Mucosa of stomach (tissue), 1 donor: ENCODE data around the gene SF3B5.
"Not testable (repeated sequence)": the region's sequence is repeated elsewhere in the genome, so short reads cannot be mapped to it uniquely, and the experiment has no call there.

ENCODE experiments used
- H3K27me3 ChIP-seq: one replicate; pipeline ENCODE4 v1.7.0; 2013; ENCODE audit warnings: mild to moderate bottlenecking, low read length; ENCODE audit not compliant: control insufficient read depth, insufficient read depth
- H3K36me3 ChIP-seq: one replicate; pipeline ENCODE4 v1.7.0; 2013; ENCODE audit warnings: low read length; ENCODE audit not compliant: control insufficient read depth, insufficient read depth
- H3K4me1 ChIP-seq: one replicate; pipeline ENCODE4 v1.7.0; 2013; ENCODE audit warnings: mild to moderate bottlenecking, low read length; ENCODE audit not compliant: control insufficient read depth, insufficient read depth
- H3K4me3 ChIP-seq: one replicate; pipeline ENCODE4 v1.7.0; 2013; ENCODE audit warnings: low read length
- H3K9ac ChIP-seq: one replicate; pipeline ENCODE4 v1.7.0; 2013; ENCODE audit warnings: mild to moderate bottlenecking, low read length, moderate library complexity
- H3K9me3 ChIP-seq: one replicate; pipeline ENCODE4 v1.7.0; 2013; ENCODE audit warnings: mild to moderate bottlenecking, low read length, moderate library complexity; ENCODE audit not compliant: control insufficient read depth
- donor health status: Pancreatic carcinoma.

The SF3B5 gene

GRCh38 chr6:144055121-144055931 lies 40.0 kb downstream of the SF3B5 start:
- no peak overlapping the region for H3K9ac ChIP-seq
- no peaks in the 10 kb centered on the region for H3K9me3 ChIP-seq
- H3K4me3 ChIP-seq: no peak overlapping the region
- H3K4me1 ChIP-seq: no peaks in the 10 kb centered on the region
- H3K27me3 ChIP-seq: no peaks in the 10 kb centered on the region
- no peaks in the 10 kb centered on the region for H3K36me3 ChIP-seq

DNA sequence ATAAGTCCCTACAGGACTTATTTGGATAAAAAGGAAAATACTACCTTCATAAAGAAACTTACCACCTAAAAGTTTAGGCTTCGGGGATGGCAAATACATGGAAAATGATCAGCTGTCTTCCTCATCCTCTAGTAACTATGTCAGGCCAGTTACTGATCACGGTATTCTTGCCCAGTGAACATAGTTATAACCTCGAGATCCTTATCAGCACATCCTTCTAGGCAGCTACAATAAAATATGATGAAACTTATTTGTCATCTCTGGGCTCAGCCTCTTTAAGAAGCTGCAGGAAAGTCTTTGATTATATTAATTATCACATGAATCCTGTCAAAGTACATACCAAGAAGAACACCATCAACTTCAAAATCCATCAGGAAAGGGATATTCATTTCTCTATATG lies 41.8 kb downstream of the SF3B5 start:
- no peaks in the 10 kb centered on the region for H3K27me3 ChIP-seq
- H3K4me1 ChIP-seq: no peaks in the 10 kb centered on the region
- H3K36me3 ChIP-seq: no peaks in the 10 kb centered on the region
- no peak overlapping the region for H3K4me3 ChIP-seq
- H3K9ac ChIP-seq: no peak overlapping the region
- no peaks in the 10 kb centered on the region for H3K9me3 ChIP-seq

DNA sequence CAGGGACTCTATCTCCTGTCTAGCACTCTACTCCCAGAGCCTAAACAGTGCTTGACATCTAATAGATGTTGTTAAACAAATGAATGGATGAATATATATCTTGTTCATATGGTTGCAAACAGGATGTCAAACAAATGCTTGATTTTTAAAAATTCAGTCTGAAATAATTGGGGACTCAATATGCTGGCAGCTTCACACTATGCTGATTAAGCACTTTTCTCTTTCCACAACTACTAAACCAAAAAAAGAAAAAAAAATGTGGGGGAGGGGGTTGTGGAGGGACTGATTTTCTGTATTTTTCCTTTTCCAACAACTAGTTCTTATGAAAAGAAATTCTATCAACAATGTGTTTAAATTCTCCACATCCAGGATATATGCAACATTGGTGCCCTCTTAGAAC lies 42.9 kb downstream of the SF3B5 start:
- Histone ChIP-seq H3K4me1 (no peaks in the 10 kb centered on the region), H3K36me3 (no peaks in the 10 kb centered on the region), H3K4me3 (no peak overlapping the region), H3K9ac (no peak overlapping the region), H3K27me3 (no peaks in the 10 kb centered on the region), H3K9me3 (no peaks in the 10 kb centered on the region)

GRCh38 chr6:144049386-144049785 lies 46.0 kb downstream of the SF3B5 start:
- H3K9me3 ChIP-seq: no peaks in the 10 kb centered on the region
- no peaks in the 10 kb centered on the region for H3K36me3 ChIP-seq
- H3K27me3 ChIP-seq: no peaks in the 10 kb centered on the region

GRCh38 chr6:144047688-144048087 lies 47.7 kb downstream of the SF3B5 start:
- H3K27me3 ChIP-seq: no peaks in the 10 kb centered on the region

More at GRCh38 chr6:144049386-144049785, 46.0 kb downstream of the SF3B5 start:
- H3K4me3 ChIP-seq: no peak overlapping the region
- H3K9ac ChIP-seq: no peak overlapping the region
- no peaks in the 10 kb centered on the region for H3K4me1 ChIP-seq

GRCh38 chr6:144046672-144047071 lies 48.7 kb downstream of the SF3B5 start:
- not testable (repeated sequence) for H3K27me3 ChIP-seq, H3K4me1 ChIP-seq, H3K9ac ChIP-seq, H3K9me3 ChIP-seq, H3K36me3 ChIP-seq, H3K4me3 ChIP-seq

More at GRCh38 chr6:144047688-144048087, 47.7 kb downstream of the SF3B5 start:
- no peak overlapping the region for H3K4me3 ChIP-seq
- no peaks in the 10 kb centered on the region for H3K9me3 ChIP-seq
- no peaks in the 10 kb centered on the region for H3K4me1 ChIP-seq
- no peak overlapping the region for H3K9ac ChIP-seq
- H3K36me3 ChIP-seq: no peaks in the 10 kb centered on the region

GRCh38 chr6:144044989-144045388 lies 50.4 kb downstream of the SF3B5 start:
- not testable (repeated sequence) for H3K4me1 ChIP-seq, H3K27me3 ChIP-seq, H3K36me3 ChIP-seq, H3K9me3 ChIP-seq, H3K4me3 ChIP-seq, H3K9ac ChIP-seq
